Caco-2 (cell line): ENCODE data around the gene PSD2. TPM values are rescaled to one million over a fixed set of nuclear protein-coding genes. Genes with fewer than 3 reads are reported as not detected.

Experiments
- BruUV-seq: library from RNA; stranded (reverse); fragments of 400-500 nt; replicated peaks from 2 replicates; lab custom pipeline; 2021; lab: Mats Ljungman, UMichigan
- CTCF ChIA-PET: fragments of 300-600 bp; sonication (Branson Sonifier 250); formaldehyde crosslinking; loops from one replicate; lab custom pipeline; 2022; ENCODE audit warnings: antibody characterized with exemption; lab: Charles Lee
- POLR2A ChIA-PET: fragments of 300-600 bp; sonication (Branson Sonifier 250); formaldehyde crosslinking; loops from one replicate; lab custom pipeline; 2022; ENCODE audit warnings: antibody characterized with exemption; lab: Charles Lee
- DNase-seq, 2 experiments: peaks; one replicate each; pipeline versions ENCODE4 v3.0.0 to v3.0.0-alpha.2; 2020 to 2022
- H3K27me3 ChIP-seq: replicated peaks from 2 replicates; pipeline ENCODE4 v1.6.0; 2011; ENCODE audit warnings: low read length; ENCODE audit not compliant: control insufficient read depth, insufficient read depth
- H3K36me3 ChIP-seq: 2 replicates; pipeline ENCODE4 v1.5.1; 2011; ENCODE audit warnings: low read length; ENCODE audit not compliant: control insufficient read depth, insufficient read depth
- H3K4me1 ChIP-seq: fragments of 250-450 bp; sonication (Bioruptor Pico); 2 replicates; pipeline ENCODE4 v1.5.1; 2020; ENCODE audit warnings: mild to moderate bottlenecking
- H3K4me3 ChIP-seq: 2 replicates; pipeline ENCODE4 v1.5.1; 2011; ENCODE audit warnings: low read depth, mild to moderate bottlenecking, control low read depth, low read length
- H3K9me3 ChIP-seq: fragments of 250-450 bp; sonication (Bioruptor Pico); 2 replicates; pipeline ENCODE4 v1.5.1; 2020; ENCODE audit warnings: mild to moderate bottlenecking, moderate library complexity
- H3K27ac Mint-ChIP-seq: one replicate; pipeline ENCODE4 v1.8.0; 2022; ENCODE audit warnings: mixed read lengths; ENCODE audit not compliant: unreplicated experiment
- H3K27me3 Mint-ChIP-seq: one replicate; pipeline ENCODE4 v1.8.0; 2022; ENCODE audit warnings: mixed read lengths; ENCODE audit not compliant: insufficient read depth, unreplicated experiment
- H3K36me3 Mint-ChIP-seq: one replicate; pipeline ENCODE4 v1.8.0; 2022; ENCODE audit warnings: mild to moderate bottlenecking, mixed read lengths; ENCODE audit not compliant: insufficient read depth, unreplicated experiment
- H3K4me1 Mint-ChIP-seq: one replicate; pipeline ENCODE4 v1.8.0; 2022; ENCODE audit warnings: low read depth, mixed read lengths; ENCODE audit not compliant: unreplicated experiment
- H3K4me3 Mint-ChIP-seq: one replicate; pipeline ENCODE4 v1.8.0; 2022; ENCODE audit warnings: mild to moderate bottlenecking, moderate library complexity, mixed read lengths; ENCODE audit not compliant: unreplicated experiment
- H3K9me3 Mint-ChIP-seq: one replicate; pipeline ENCODE4 v1.8.0; 2022; ENCODE audit warnings: mixed read lengths; ENCODE audit not compliant: unreplicated experiment
- CTCF ChIP-seq, 2 experiments: fragments of 200-600 bp in 1 of 2; IDR thresholded peaks; 1 replicate in 1 of 2; 2 replicates in 1 of 2; pipeline versions ENCODE4 v1.5.1 to v1.8.0; 2011 to 2022; ENCODE audit warnings: antibody characterized with exemption in 1 of 2, control low read depth in 1 of 2, inconsistent platforms in 1 of 2, low read depth in 1 of 2, low read length in 1 of 2, mild to moderate bottlenecking in 1 of 2, moderate library complexity in 1 of 2; ENCODE audit not compliant: insufficient read depth in 1 of 2, severe bottlenecking in 1 of 2, unreplicated experiment in 1 of 2
- intact Hi-C: fragments of 100-400 bp; cut with micrococcal nuclease; formaldehyde crosslinking; loops from one replicate; pipeline ENCODE4 v1.10.0; 2022; ENCODE audit not compliant: unreplicated experiment
- total RNA-seq: library from RNA; stranded (reverse); gene quantifications from 2 replicates; pipeline ENCODE4 v1.2.3, GENCODE V29; 2022

PSD2 gene
- total RNA-seq, 1 experiment from 2014 or later, result 0.09 TPM

- no peaks in the 10 kb centered on the region for H3K36me3 Mint-ChIP-seq
- no TSS peak for BruUV-seq
- Histone ChIP-seq H3K36me3 (no peaks in the 10 kb centered on the region), H3K9me3 (no peaks in the 10 kb centered on the region), H3K4me3 (no peak overlapping the region), H3K27me3 (peaks cover 1% of the 10 kb centered on the region; the same call in 1 of the 2 replicates), H3K4me1 (no peaks in the 10 kb centered on the region)
- TF ChIP-seq CTCF (IDR thresholded peaks at IDR 0.05; ENCODE audit: insufficient read depth in 1 of 2, low read depth in 1 of 2, low read length in 1 of 2, severe bottlenecking in 1 of 2, unreplicated experiment in 1 of 2), result no peak
- ChIA-PET CTCF (interaction anchor here (0.9 to 2.2 kb wide), 2 partner anchors 44 to 119 kb away, joined by 3 to 10 read pairs; no protein-coding TSS in a partner anchor), POLR2A (no interaction called here)
- H3K4me1 Mint-ChIP-seq, result no peaks in the 10 kb centered on the region
- H3K9me3 Mint-ChIP-seq, result no peaks in the 10 kb centered on the region
- peak overlapping the region; percentile 34 for H3K4me3 Mint-ChIP-seq
- intact Hi-C loops, result no loop called here
- no peak for DNase-seq
- H3K27me3 Mint-ChIP-seq, result peaks cover 11% of the 10 kb centered on the region
- no peak overlapping the region for H3K27ac Mint-ChIP-seq
Observed at GRCh38 chr5:139849942-139850341, 54.3 kb downstream of the PSD2 start.

- peaks cover 1% of the 10 kb centered on the region; the same call in 1 of the 2 replicates for H3K27me3 ChIP-seq
- Mint-ChIP-seq H3K4me3 (no peak overlapping the region), H3K27ac (no peak overlapping the region), H3K9me3 (no peaks in the 10 kb centered on the region), H3K36me3 (no peaks in the 10 kb centered on the region), H3K4me1 (no peaks in the 10 kb centered on the region), H3K27me3 (peaks cover 11% of the 10 kb centered on the region)
- BruUV-seq, result no TSS peak
- H3K36me3 ChIP-seq, result no peaks in the 10 kb centered on the region
- no peaks in the 10 kb centered on the region for H3K9me3 ChIP-seq
- no peak for DNase-seq
- CTCF ChIA-PET, result no interaction called here
- TF ChIP-seq CTCF (IDR thresholded peaks at IDR 0.05; ENCODE audit: insufficient read depth in 1 of 2, low read depth in 1 of 2, low read length in 1 of 2, severe bottlenecking in 1 of 2, unreplicated experiment in 1 of 2), result no peak
- no peak overlapping the region for H3K4me3 ChIP-seq
- no peaks in the 10 kb centered on the region for H3K4me1 ChIP-seq
- POLR2A ChIA-PET, result no interaction called here
- intact Hi-C loops, result no loop called here
Observed at GRCh38 chr5:139850423-139851016, 54.9 kb downstream of the PSD2 start.

GRCh38 chr5:139851558-139851957 lies 56.0 kb downstream of the PSD2 start:
- no TSS peak for BruUV-seq
- Mint-ChIP-seq H3K36me3 (no peaks in the 10 kb centered on the region), H3K9me3 (no peaks in the 10 kb centered on the region), H3K27ac (no peak overlapping the region), H3K4me3 (no peak overlapping the region), H3K4me1 (no peaks in the 10 kb centered on the region), H3K27me3 (peaks cover 11% of the 10 kb centered on the region)
- Histone ChIP-seq H3K4me3 (no peak overlapping the region), H3K27me3 (no peaks in the 10 kb centered on the region; the same call in none of the 2 replicates), H3K9me3 (no peaks in the 10 kb centered on the region), H3K36me3 (no peaks in the 10 kb centered on the region), H3K4me1 (no peaks in the 10 kb centered on the region)
- no peak for TF ChIP-seq CTCF (IDR thresholded peaks at IDR 0.05; ENCODE audit: insufficient read depth in 1 of 2, low read depth in 1 of 2, low read length in 1 of 2, severe bottlenecking in 1 of 2, unreplicated experiment in 1 of 2)
- ChIA-PET POLR2A (no interaction called here), CTCF (no interaction called here)
- intact Hi-C loops, result no loop called here
- no peak for DNase-seq
